GM13976 (cell line): Measurements from ENCODE around the gene SYCP2.

Experiments used
- DNase-seq: peaks from one replicate; pipeline ENCODE4 v3.0.0; 2012; ENCODE audit warnings: low spot score
- in situ Hi-C: fragments of 300-500 bp; cut with MboI; formaldehyde crosslinking; loops from one replicate; pipeline ENCODE4 v1.12.0; 2022; ENCODE audit warnings: low sequenced_read_pairs, mixed read lengths, inconsistent platforms; ENCODE audit not compliant: unreplicated experiment
- TF ChIP-seq, protein P1 (sequence below): IDR thresholded peaks from 2 replicates; pipeline ENCODE4 v1.5.1; 2012; ENCODE audit warnings: borderline replicate concordance, mild to moderate bottlenecking; ENCODE audit not compliant: insufficient read depth; ENCODE audit errors: extremely low read depth, missing control alignments, control extremely low read depth

SYCP2 gene

DNA sequence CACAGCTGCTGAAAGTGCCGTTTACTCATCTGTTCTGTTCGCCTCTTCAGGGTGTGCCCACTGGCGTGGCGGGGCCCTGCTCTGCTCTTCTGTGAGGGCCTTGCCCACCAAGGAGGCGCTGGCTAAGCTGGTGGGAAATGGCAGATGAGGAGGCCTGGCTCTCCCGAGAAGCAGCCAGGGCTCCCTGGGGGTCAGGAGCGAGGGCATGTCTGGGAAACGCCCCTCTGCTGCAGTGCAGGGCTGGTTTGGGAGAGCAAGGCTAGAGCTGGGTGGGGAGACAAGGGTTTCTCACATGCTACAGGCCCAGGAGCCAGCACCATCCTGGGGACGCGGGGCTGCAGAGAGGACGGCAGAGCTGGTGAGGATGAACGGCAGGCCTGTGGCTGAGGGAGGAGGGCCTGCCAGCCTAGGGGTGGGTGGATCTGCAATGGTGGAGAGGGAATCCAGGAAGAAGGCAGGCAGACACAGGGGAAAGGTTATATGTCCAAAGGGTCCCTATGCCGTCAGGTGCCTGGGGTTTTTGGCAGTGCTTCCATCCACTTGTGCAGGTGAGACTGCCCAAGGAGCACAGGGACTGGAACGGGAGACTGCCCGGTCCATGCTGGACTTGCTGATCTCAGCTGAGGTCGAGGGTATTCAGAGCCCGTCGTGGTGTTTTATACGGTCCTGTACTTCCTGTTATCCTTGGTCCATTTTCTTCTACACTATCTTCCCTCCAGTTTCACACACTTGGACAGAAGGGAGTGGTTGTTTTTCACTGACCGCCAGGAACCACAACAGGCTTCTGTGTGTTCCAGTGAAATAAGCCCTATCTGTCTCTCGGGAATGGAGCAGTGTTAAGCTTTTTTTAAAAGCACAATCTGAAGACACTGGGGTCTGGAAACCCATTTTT is 119.2 kb downstream of the SYCP2 start:
- in situ Hi-C loops = no loop called here

More for the DNA sequence above, 119.2 kb downstream of the SYCP2 start:
- TF ChIP-seq, protein P1, sequence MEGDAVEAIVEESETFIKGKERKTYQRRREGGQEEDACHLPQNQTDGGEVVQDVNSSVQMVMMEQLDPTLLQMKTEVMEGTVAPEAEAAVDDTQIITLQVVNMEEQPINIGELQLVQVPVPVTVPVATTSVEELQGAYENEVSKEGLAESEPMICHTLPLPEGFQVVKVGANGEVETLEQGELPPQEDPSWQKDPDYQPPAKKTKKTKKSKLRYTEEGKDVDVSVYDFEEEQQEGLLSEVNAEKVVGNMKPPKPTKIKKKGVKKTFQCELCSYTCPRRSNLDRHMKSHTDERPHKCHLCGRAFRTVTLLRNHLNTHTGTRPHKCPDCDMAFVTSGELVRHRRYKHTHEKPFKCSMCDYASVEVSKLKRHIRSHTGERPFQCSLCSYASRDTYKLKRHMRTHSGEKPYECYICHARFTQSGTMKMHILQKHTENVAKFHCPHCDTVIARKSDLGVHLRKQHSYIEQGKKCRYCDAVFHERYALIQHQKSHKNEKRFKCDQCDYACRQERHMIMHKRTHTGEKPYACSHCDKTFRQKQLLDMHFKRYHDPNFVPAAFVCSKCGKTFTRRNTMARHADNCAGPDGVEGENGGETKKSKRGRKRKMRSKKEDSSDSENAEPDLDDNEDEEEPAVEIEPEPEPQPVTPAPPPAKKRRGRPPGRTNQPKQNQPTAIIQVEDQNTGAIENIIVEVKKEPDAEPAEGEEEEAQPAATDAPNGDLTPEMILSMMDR = no peak
- DNase-seq = peak; percentile 17
